H1 (cell line): ENCODE data around the gene STX8. TPM values are rescaled to one million over a fixed set of nuclear protein-coding genes. Genes with fewer than 3 reads are reported as not detected.

Experiments
- CTCF ChIA-PET: fragments of 300-600 bp; sonication (Branson Sonifier 250); formaldehyde crosslinking; loops from one replicate; lab custom pipeline; 2021; ENCODE audit not compliant: partially characterized antibody; lab: Charles Lee
- POLR2A ChIA-PET: fragments of 300-600 bp; sonication (Branson Sonifier 250); formaldehyde crosslinking; loops from one replicate; lab custom pipeline; 2021; ENCODE audit warnings: inconsistent platforms; ENCODE audit not compliant: partially characterized antibody; lab: Charles Lee
- DNase-seq, 2 experiments: peaks; one replicate each; pipeline versions ENCODE4 v3.0.0 to v3.0.0-alpha.2; 2010 to 2022; ENCODE audit warnings: low spot score in 2 of 2, low read depth in 1 of 2, mixed read lengths in 1 of 2
- FAIRE-seq: peaks from 2 replicates; lab custom pipeline; 2011; peaks lifted over from hg19 to GRCh38; lab: Jason Lieb, UNC
- H2AFZ ChIP-seq: 2 replicates; pipeline ENCODE4 v1.8.1; 2012; ENCODE audit warnings: low read length, inconsistent platforms
- H2AK5ac ChIP-seq: 2 replicates; pipeline ENCODE4 v1.6.1; 2013; ENCODE audit warnings: low read depth, low read length
- H2BK120ac ChIP-seq: replicated peaks from 2 replicates; pipeline ENCODE3; 2013; ENCODE audit warnings: low read depth, low read length, inconsistent platforms
- H2BK12ac ChIP-seq: 2 replicates; pipeline ENCODE4 v1.6.1; 2013; ENCODE audit warnings: low read depth, low read length
- H2BK15ac ChIP-seq: 2 replicates; pipeline ENCODE4 v1.6.1; 2013; ENCODE audit warnings: low read length
- H2BK20ac ChIP-seq: 2 replicates; pipeline ENCODE4 v1.6.1; 2013; ENCODE audit warnings: low read length
- H2BK5ac ChIP-seq: 2 replicates; pipeline ENCODE4 v1.6.1; 2013; ENCODE audit warnings: low read depth, low read length
- H3K14ac ChIP-seq: 2 replicates; pipeline ENCODE4 v1.6.1; 2013; ENCODE audit warnings: inconsistent platforms; ENCODE audit not compliant: insufficient read length
- H3K18ac ChIP-seq: 2 replicates; pipeline ENCODE4 v1.6.1; 2013; ENCODE audit warnings: low read length; ENCODE audit errors: extremely low read depth
- H3K23ac ChIP-seq: 2 replicates; pipeline ENCODE4 v1.6.1; 2013; ENCODE audit warnings: inconsistent platforms; ENCODE audit not compliant: insufficient read length
- H3K23me2 ChIP-seq: 2 replicates; pipeline ENCODE4 v1.6.1; 2013; ENCODE audit warnings: low read depth, low read length
- H3K27ac ChIP-seq: 2 replicates; pipeline ENCODE4 v1.6.1; 2011; ENCODE audit warnings: low read depth, low read length, inconsistent platforms
- H3K27me3 ChIP-seq, 4 experiments: replicated peaks in 1 of 4; 1 replicate in 1 of 4; 2 replicates in 3 of 4; pipeline versions ENCODE4 v1.6.1 to v1.8.1; 2011 to 2013; ENCODE audit warnings: low read length in 3 of 4, mild to moderate bottlenecking in 3 of 4, inconsistent platforms in 2 of 4, mixed read lengths in 2 of 4, moderate library complexity in 1 of 4; ENCODE audit not compliant: control insufficient read depth in 3 of 4, insufficient read depth in 3 of 4; ENCODE audit errors: extremely low read depth in 1 of 4
- H3K36me3 ChIP-seq, 4 experiments: 2 replicates each; pipeline versions ENCODE4 v1.6.1 to v1.8.1; 2011 to 2013; ENCODE audit warnings: mild to moderate bottlenecking in 4 of 4, low read length in 3 of 4, moderate library complexity in 2 of 4, control low read depth in 1 of 4, inconsistent platforms in 1 of 4; ENCODE audit not compliant: insufficient read depth in 4 of 4, control insufficient read depth in 2 of 4
- H3K4ac ChIP-seq: replicated peaks from 2 replicates; pipeline ENCODE3; 2013; ENCODE audit warnings: low read length, low read depth, mixed read lengths, inconsistent platforms; ENCODE audit not compliant: insufficient read length
- H3K4me1 ChIP-seq, 4 experiments: replicated peaks in 1 of 4; 1 replicate in 1 of 4; 2 replicates in 3 of 4; pipeline versions ENCODE4 v1.6.1 to v1.8.1; 2011 to 2013; ENCODE audit warnings: low read length in 3 of 4, inconsistent platforms in 2 of 4, mixed read lengths in 1 of 4; ENCODE audit not compliant: insufficient read depth in 4 of 4, control insufficient read depth in 3 of 4
- H3K4me2 ChIP-seq, 2 experiments: 2 replicates each; pipeline versions ENCODE4 v1.6.1 to v1.8.1; 2011 to 2013; ENCODE audit warnings: low read depth in 2 of 2, low read length in 2 of 2, control low read depth in 1 of 2, inconsistent platforms in 1 of 2, mild to moderate bottlenecking in 1 of 2; ENCODE audit not compliant: insufficient read depth in 1 of 2
- H3K4me3 ChIP-seq, 4 experiments: fragments of 200-600, 300-600 bp in 1 of 4; sonication (generic), shearing (Covaris generic), sonication (Bioruptor Twin) in 1 of 4; 2 replicates each; pipeline versions ENCODE4 v1.5.1 to v1.8.1; 2011 to 2016; ENCODE audit warnings: low read length in 4 of 4, low read depth in 3 of 4, control low read depth in 2 of 4, inconsistent platforms in 2 of 4, mild to moderate bottlenecking in 2 of 4, mixed read lengths in 1 of 4, moderate library complexity in 1 of 4; ENCODE audit not compliant: insufficient read depth in 2 of 4; ENCODE audit errors: extremely low read depth in 1 of 4
- H3K56ac ChIP-seq: replicated peaks from 2 replicates; pipeline ENCODE3; 2013; ENCODE audit warnings: low read depth, mild to moderate bottlenecking, mixed read lengths, low read length, inconsistent platforms; ENCODE audit not compliant: insufficient read length
- H3K79me1 ChIP-seq: 2 replicates; pipeline ENCODE4 v1.6.1; 2013; ENCODE audit warnings: low read depth, low read length, control low read depth
- H3K79me2 ChIP-seq, 2 experiments: 2 replicates each; pipeline versions ENCODE4 v1.6.1 to v1.8.1; 2012 to 2013; ENCODE audit warnings: low read length in 2 of 2, mild to moderate bottlenecking in 2 of 2, inconsistent platforms in 1 of 2; ENCODE audit not compliant: insufficient read depth in 2 of 2, control insufficient read depth in 1 of 2
- H3K9ac ChIP-seq, 4 experiments: replicated peaks in 1 of 4; 1 replicate in 1 of 4; 2 replicates in 3 of 4; pipeline versions ENCODE4 v1.6.1 to v1.8.1; 2011 to 2013; ENCODE audit warnings: low read depth in 3 of 4, low read length in 3 of 4, control low read depth in 2 of 4, mild to moderate bottlenecking in 2 of 4, moderate library complexity in 2 of 4, inconsistent platforms in 1 of 4; ENCODE audit errors: extremely low read depth in 1 of 4
- H3K9me3 ChIP-seq, 2 experiments: 2 replicates each; pipeline versions ENCODE4 v1.6.1 to v1.8.1; 2012 to 2013; ENCODE audit warnings: mild to moderate bottlenecking in 2 of 2, moderate library complexity in 2 of 2, control low read depth in 1 of 2, inconsistent platforms in 1 of 2, low read depth in 1 of 2, low read length in 1 of 2, mixed read lengths in 1 of 2; ENCODE audit not compliant: insufficient read depth in 2 of 2
- H4K20me1 ChIP-seq, 2 experiments: replicated peaks in 1 of 2; 2 replicates each; pipeline versions ENCODE3 to v1.8.1; 2011 to 2013; ENCODE audit warnings: inconsistent platforms in 2 of 2, low read length in 2 of 2, mild to moderate bottlenecking in 1 of 2; ENCODE audit not compliant: insufficient read depth in 2 of 2, control insufficient read depth in 1 of 2
- H4K5ac ChIP-seq: 2 replicates; pipeline ENCODE4 v1.6.1; 2013; ENCODE audit warnings: low read length, low read depth, mixed read lengths, inconsistent platforms; ENCODE audit not compliant: insufficient read length
- H4K8ac ChIP-seq: 2 replicates; pipeline ENCODE4 v1.8.0; 2013; ENCODE audit warnings: mild to moderate bottlenecking, moderate library complexity, low read length, inconsistent platforms; ENCODE audit not compliant: insufficient read depth; ENCODE audit errors: extremely low read depth
- H4K91ac ChIP-seq: replicated peaks from 2 replicates; pipeline ENCODE3; 2013; ENCODE audit warnings: low read length, mixed read lengths, inconsistent platforms; ENCODE audit not compliant: insufficient read length
- RNF2 ChIP-seq: fragments of 200-900, 300-1000 bp; sonication (generic); IDR thresholded peaks from 2 replicates; pipeline ENCODE4 v1.7.1; 2016; ENCODE audit warnings: borderline replicate concordance, low read depth, mild to moderate bottlenecking, antibody characterized with exemption, low read length; ENCODE audit not compliant: poor library complexity, severe bottlenecking; ENCODE audit errors: missing control alignments
- WGBS, 2 experiments: shearing (Covaris generic) in 1 of 2; methylation state at CpG; one replicate each; pipeline versions ENCODE4 v1.1.6 to v1.1.7; 2013 to 2015; ENCODE audit warnings: low lambda C conversion rate in 2 of 2, mixed read lengths in 2 of 2, inconsistent platforms in 1 of 2, low coverage in 1 of 2, missing lambda C conversion rate in 1 of 2; ENCODE audit not compliant: insufficient replicate concordance in 2 of 2, insufficient coverage in 1 of 2, insufficient read length in 1 of 2; ENCODE audit errors: extremely low coverage in 1 of 2, missing lambda C conversion rate in 1 of 2; 5-methylcytosine and 5-hydroxymethylcytosine counted together
- polyA plus RNA-seq, 7 experiments: library from polyadenylated mRNA; depleted of rRNA in 3 of 7; stranded (reverse) in 5 of 7; unstranded in 2 of 7; fragments of >200 nt in 5 of 7; fragments of 200-250 nt in 2 of 7; gene quantifications; 1 replicate in 5 of 7; 2 replicates in 1 of 7; 4 replicates in 1 of 7; pipeline versions ENCODE4 v1.2.1 to v1.2.3, GENCODE V29; 2011 to 2013; ENCODE audit warnings: missing spikeins in 2 of 7, mixed read lengths in 2 of 7
- total RNA-seq: library from RNA; stranded (reverse); fragmentation: NEBNext Ultra II Directional; extraction: Animal tissue kit (Norgen Biotek cat#: 25700); gene quantifications from 2 replicates; pipeline ENCODE4 v1.2.1, GENCODE V29; 2021
- TF ChIP-seq, protein P1 (sequence below): IDR thresholded peaks from 2 replicates; pipeline ENCODE4 v1.6.1; 2012; ENCODE audit warnings: inconsistent platforms

STX8 gene
- total and polyA plus RNA-seq, 2 of the 8 experiments (the other 6 are each of a cell fraction or from before 2014, with no cell fraction given) = 22.8 to 42.5 TPM

DNA sequence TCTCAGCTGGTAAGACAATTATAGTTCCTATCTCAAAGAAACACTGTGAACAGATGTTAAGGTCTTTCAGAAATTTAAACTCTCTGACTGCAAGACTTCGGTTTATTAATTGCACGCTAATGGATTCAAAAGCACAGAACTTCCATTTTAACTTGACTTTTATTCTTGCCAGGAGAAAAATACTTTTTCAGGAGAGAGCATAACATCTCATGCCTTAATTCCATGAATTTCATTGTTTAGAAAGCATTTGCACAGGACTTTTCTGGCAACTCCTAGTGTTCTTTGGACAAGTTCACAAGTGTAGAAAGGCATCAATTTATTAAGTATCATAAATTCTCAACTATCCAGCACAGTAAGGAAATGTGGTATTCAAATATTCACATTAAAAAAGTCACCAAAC, 22.4 kb downstream of the STX8 start:
- Histone ChIP-seq H3K36me3 (no peaks in the 10 kb centered on the region), H3K9me3 (no peaks in the 10 kb centered on the region), H3K79me2 (no peaks in the 10 kb centered on the region), H3K27me3 (no peaks in the 10 kb centered on the region), H3K18ac (no peak overlapping the region), H4K91ac (no peak overlapping the region), H3K4ac (no peak overlapping the region), H4K8ac (no peak overlapping the region), H3K14ac (no peak overlapping the region), H3K4me3 (no peak overlapping the region), H3K23ac (no peak overlapping the region), H2AFZ (no peak overlapping the region), H4K5ac (no peak overlapping the region), H2AK5ac (no peak overlapping the region), H3K4me2 (no peak overlapping the region), H2BK120ac (no peak overlapping the region), H2BK15ac (no peak overlapping the region), H3K56ac (no peak overlapping the region), H4K20me1 (no peaks in the 10 kb centered on the region), H2BK5ac (no peak overlapping the region), H3K4me1 (no peaks in the 10 kb centered on the region), H2BK20ac (no peak overlapping the region), H3K9ac (no peak overlapping the region), H3K79me1 (no peaks in the 10 kb centered on the region; the same call in 1 of the 2 replicates), H3K23me2 (no peaks in the 10 kb centered on the region), H2BK12ac (no peak overlapping the region), H3K27ac (no peak overlapping the region)
- FAIRE-seq (no peak), DNase-seq (no peak)
- WGBS, 2 experiments = 92% methylated on average over 2 of the region's 2 CpGs; no CpG with 5 or more reads in 1 of the 2 experiments
- CTCF ChIA-PET = interaction anchor here (0.6 to 1.7 kb wide), 4 partner anchors 9 to 432 kb away, joined by 3 to 8 read pairs (median 3); no protein-coding TSS in a partner anchor
- POLR2A ChIA-PET = no interaction called here
- TF ChIP-seq RNF2 = no peak
- TF ChIP-seq, protein P1, sequence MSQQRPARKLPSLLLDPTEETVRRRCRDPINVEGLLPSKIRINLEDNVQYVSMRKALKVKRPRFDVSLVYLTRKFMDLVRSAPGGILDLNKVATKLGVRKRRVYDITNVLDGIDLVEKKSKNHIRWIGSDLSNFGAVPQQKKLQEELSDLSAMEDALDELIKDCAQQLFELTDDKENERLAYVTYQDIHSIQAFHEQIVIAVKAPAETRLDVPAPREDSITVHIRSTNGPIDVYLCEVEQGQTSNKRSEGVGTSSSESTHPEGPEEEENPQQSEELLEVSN = no peak
